Activated naive CD8-positive, alpha-beta T cell treated with anti-CD3 and anti-CD28 coated beads for 36 hours (primary cell): ENCODE data around the gene ITPR3. TPM values are rescaled to one million over a fixed set of nuclear protein-coding genes. Genes with fewer than 3 reads are reported as not detected.

Experiments used
- DNase-seq: peaks from one replicate; pipeline ENCODE4 v3.0.0; 2021
- H3K27ac Mint-ChIP-seq: one replicate; pipeline ENCODE4 v1.8.0; 2022; ENCODE audit warnings: mild to moderate bottlenecking, moderate library complexity, mixed read lengths
- H3K27me3 Mint-ChIP-seq: one replicate; pipeline ENCODE4 v1.8.0; 2022; ENCODE audit warnings: mild to moderate bottlenecking, mixed read lengths
- H3K36me3 Mint-ChIP-seq: one replicate; pipeline ENCODE4 v1.8.0; 2021; ENCODE audit warnings: mild to moderate bottlenecking, mixed read lengths
- H3K4me1 Mint-ChIP-seq: one replicate; pipeline ENCODE4 v1.8.0; 2021; ENCODE audit warnings: mixed read lengths
- H3K4me3 Mint-ChIP-seq: one replicate; pipeline ENCODE4 v1.8.0; 2022; ENCODE audit warnings: mild to moderate bottlenecking, moderate library complexity, mixed read lengths
- H3K9me3 Mint-ChIP-seq: one replicate; pipeline ENCODE4 v1.8.0; 2022; ENCODE audit warnings: mixed read lengths
- total RNA-seq, 2 experiments: library from RNA; stranded (reverse); gene quantifications; one replicate each; pipeline ENCODE4 v1.2.3, GENCODE V29; 2021

The ITPR3 gene
- total RNA-seq, 2 experiments from 2014 or later: 35.5 to 36.6 TPM

- no peak overlapping the region for H3K4me3 Mint-ChIP-seq
- no peaks in the 10 kb centered on the region for H3K27me3 Mint-ChIP-seq
- no peaks in the 10 kb centered on the region for H3K36me3 Mint-ChIP-seq
- H3K4me1 Mint-ChIP-seq: peaks cover 13% of the 10 kb centered on the region
- H3K27ac Mint-ChIP-seq: no peak overlapping the region
- no peak for DNase-seq
- H3K9me3 Mint-ChIP-seq: no peaks in the 10 kb centered on the region
Measured at GRCh38 chr6:33599413-33599938, 21.6 kb upstream of the ITPR3 start.

GRCh38 chr6:33600761-33601160, 20.4 kb upstream of the ITPR3 start:
- no peaks in the 10 kb centered on the region for H3K27me3 Mint-ChIP-seq
- H3K4me3 Mint-ChIP-seq: no peak overlapping the region
- no peaks in the 10 kb centered on the region for H3K36me3 Mint-ChIP-seq
- peaks cover 11% of the 10 kb centered on the region for H3K4me1 Mint-ChIP-seq
- no peak for DNase-seq
- no peak overlapping the region for H3K27ac Mint-ChIP-seq
- no peaks in the 10 kb centered on the region for H3K9me3 Mint-ChIP-seq

GRCh38 chr6:33602180-33602579, 18.9 kb upstream of the ITPR3 start:
- Mint-ChIP-seq H3K27me3 (no peaks in the 10 kb centered on the region), H3K36me3 (no peaks in the 10 kb centered on the region), H3K4me1 (peaks cover 3% of the 10 kb centered on the region), H3K9me3 (no peaks in the 10 kb centered on the region), H3K4me3 (no peak overlapping the region), H3K27ac (no peak overlapping the region)
- no peak for DNase-seq

- no peaks in the 10 kb centered on the region for H3K4me1 Mint-ChIP-seq
- no peak overlapping the region for H3K4me3 Mint-ChIP-seq
- no peaks in the 10 kb centered on the region for H3K36me3 Mint-ChIP-seq
- H3K27me3 Mint-ChIP-seq: no peaks in the 10 kb centered on the region
- DNase-seq: no peak
- H3K9me3 Mint-ChIP-seq: no peaks in the 10 kb centered on the region
- H3K27ac Mint-ChIP-seq: no peak overlapping the region
Measured at GRCh38 chr6:33604941-33605854, 15.9 kb upstream of the ITPR3 start.

GRCh38 chr6:33606642-33607041, 14.5 kb upstream of the ITPR3 start:
- DNase-seq: no peak

GRCh38 chr6:33607126-33607783, 13.9 kb upstream of the ITPR3 start:
- H3K4me1 Mint-ChIP-seq: no peaks in the 10 kb centered on the region
- H3K4me3 Mint-ChIP-seq: no peak overlapping the region
- H3K36me3 Mint-ChIP-seq: no peaks in the 10 kb centered on the region
- H3K27ac Mint-ChIP-seq: no peak overlapping the region
- no peaks in the 10 kb centered on the region for H3K27me3 Mint-ChIP-seq
- no peaks in the 10 kb centered on the region for H3K9me3 Mint-ChIP-seq
- no peak for DNase-seq

More at GRCh38 chr6:33606642-33607041, 14.5 kb upstream of the ITPR3 start:
- Mint-ChIP-seq H3K27me3 (no peaks in the 10 kb centered on the region), H3K27ac (no peak overlapping the region), H3K4me3 (no peak overlapping the region), H3K9me3 (no peaks in the 10 kb centered on the region), H3K36me3 (no peaks in the 10 kb centered on the region), H3K4me1 (no peaks in the 10 kb centered on the region)

GRCh38 chr6:33607784-33608161, 13.3 kb upstream of the ITPR3 start:
- Mint-ChIP-seq H3K27me3 (no peaks in the 10 kb centered on the region), H3K36me3 (no peaks in the 10 kb centered on the region), H3K4me1 (no peaks in the 10 kb centered on the region), H3K27ac (no peak overlapping the region), H3K9me3 (no peaks in the 10 kb centered on the region), H3K4me3 (no peak overlapping the region)
- no peak for DNase-seq

GRCh38 chr6:33609019-33609418, 12.1 kb upstream of the ITPR3 start:
- Mint-ChIP-seq H3K36me3 (no peaks in the 10 kb centered on the region), H3K4me3 (no peak overlapping the region), H3K27ac (no peak overlapping the region), H3K27me3 (no peaks in the 10 kb centered on the region), H3K4me1 (no peaks in the 10 kb centered on the region), H3K9me3 (no peaks in the 10 kb centered on the region)
- no peak for DNase-seq

GRCh38 chr6:33609528-33609927, 11.6 kb upstream of the ITPR3 start:
- H3K9me3 Mint-ChIP-seq: no peaks in the 10 kb centered on the region
- no peak overlapping the region for H3K27ac Mint-ChIP-seq
- H3K27me3 Mint-ChIP-seq: no peaks in the 10 kb centered on the region
- DNase-seq: no peak
- no peaks in the 10 kb centered on the region for H3K36me3 Mint-ChIP-seq
- H3K4me1 Mint-ChIP-seq: no peaks in the 10 kb centered on the region
- H3K4me3 Mint-ChIP-seq: no peak overlapping the region

GRCh38 chr6:33610067-33610466, 11.1 kb upstream of the ITPR3 start:
- Mint-ChIP-seq H3K9me3 (no peaks in the 10 kb centered on the region), H3K27me3 (no peaks in the 10 kb centered on the region), H3K4me1 (no peaks in the 10 kb centered on the region), H3K27ac (no peak overlapping the region), H3K4me3 (no peak overlapping the region), H3K36me3 (no peaks in the 10 kb centered on the region)
- DNase-seq: no peak

GRCh38 chr6:33610779-33611732, 10.1 kb upstream of the ITPR3 start:
- Mint-ChIP-seq H3K27ac (no peak overlapping the region), H3K27me3 (no peaks in the 10 kb centered on the region), H3K36me3 (no peaks in the 10 kb centered on the region), H3K4me3 (no peak overlapping the region), H3K9me3 (no peaks in the 10 kb centered on the region), H3K4me1 (no peaks in the 10 kb centered on the region)
- no peak for DNase-seq

GRCh38 chr6:33613146-33613794, 7.9 kb upstream of the ITPR3 start:
- Mint-ChIP-seq H3K36me3 (no peaks in the 10 kb centered on the region), H3K4me1 (peaks cover 5% of the 10 kb centered on the region), H3K27ac (no peak overlapping the region), H3K9me3 (no peaks in the 10 kb centered on the region), H3K27me3 (no peaks in the 10 kb centered on the region), H3K4me3 (no peak overlapping the region)
- DNase-seq: no peak

- DNase-seq: no peak
- H3K27me3 Mint-ChIP-seq: no peaks in the 10 kb centered on the region
- H3K27ac Mint-ChIP-seq: no peak overlapping the region
- H3K4me1 Mint-ChIP-seq: peaks cover 5% of the 10 kb centered on the region
- H3K36me3 Mint-ChIP-seq: no peaks in the 10 kb centered on the region
- no peaks in the 10 kb centered on the region for H3K9me3 Mint-ChIP-seq
- H3K4me3 Mint-ChIP-seq: no peak overlapping the region
Measured at GRCh38 chr6:33613795-33614168, 7.3 kb upstream of the ITPR3 start.

GRCh38 chr6:33616113-33616512, 5.0 kb upstream of the ITPR3 start:
- Mint-ChIP-seq H3K27ac (no peak overlapping the region), H3K4me1 (peaks cover 14% of the 10 kb centered on the region), H3K9me3 (no peaks in the 10 kb centered on the region), H3K36me3 (no peaks in the 10 kb centered on the region), H3K4me3 (no peak overlapping the region), H3K27me3 (peaks cover 4% of the 10 kb centered on the region)
- no peak for DNase-seq
